GM11168 (cell line): ENCODE measurements around the gene YIPF3.

Experiments
- in situ Hi-C: fragments of 300-500 bp; cut with MboI; formaldehyde crosslinking; loops from one replicate; pipeline ENCODE4 v1.12.0; 2022; ENCODE audit warnings: low sequenced_read_pairs; ENCODE audit not compliant: unreplicated experiment

YIPF3 gene

GRCh38 chr6:43494321-43494720 is 22.4 kb downstream of the YIPF3 start:
- in situ Hi-C loops = no loop called here

- in situ Hi-C loops = no loop called here
These were observed 22.9 kb downstream of the YIPF3 start for GRCh38 chr6:43493833-43494232.

GRCh38 chr6:43493230-43493629 is 23.5 kb downstream of the YIPF3 start:
- in situ Hi-C loops = no loop called here

GRCh38 chr6:43492673-43493072 is 24.1 kb downstream of the YIPF3 start:
- in situ Hi-C loops = no loop called here

- in situ Hi-C loops = no loop called here
These were observed 24.7 kb downstream of the YIPF3 start for GRCh38 chr6:43491750-43492661.

GRCh38 chr6:43490523-43490939 is 26.2 kb downstream of the YIPF3 start:
- in situ Hi-C loops = no loop called here

GRCh38 chr6:43489277-43490072 is 27.3 kb downstream of the YIPF3 start:
- in situ Hi-C loops = no loop called here

- in situ Hi-C loops = no loop called here
These were observed 28.0 kb downstream of the YIPF3 start for GRCh38 chr6:43488667-43489276.

- in situ Hi-C loops = no loop called here
These were observed 35.0 kb downstream of the YIPF3 start for GRCh38 chr6:43481591-43482236.

GRCh38 chr6:43481075-43481474 is 35.7 kb downstream of the YIPF3 start:
- in situ Hi-C loops = no loop called here

- in situ Hi-C loops = no loop called here
These were observed 38.7 kb downstream of the YIPF3 start for GRCh38 chr6:43478008-43478372.

GRCh38 chr6:43477235-43478007 is 39.3 kb downstream of the YIPF3 start, which contains the start of gene TJAP1:
TSS of gene TJAP1 (plus strand) at chr6:43477570. CDS start at chr6:43499002, 21,432 bp downstream.
- in situ Hi-C loops = no loop called here

- in situ Hi-C loops = no loop called here
These were observed 40.0 kb downstream of the YIPF3 start for GRCh38 chr6:43476746-43477145.

GRCh38 chr6:43475516-43475915 is 41.2 kb downstream of the YIPF3 start:
- in situ Hi-C loops = no loop called here

GRCh38 chr6:43472515-43472914 is 44.2 kb downstream of the YIPF3 start:
- in situ Hi-C loops = no loop called here

GRCh38 chr6:43471399-43471798 is 45.3 kb downstream of the YIPF3 start:
- in situ Hi-C loops = no loop called here

- in situ Hi-C loops = no loop called here
These were observed 46.8 kb downstream of the YIPF3 start for GRCh38 chr6:43469947-43470346.

GRCh38 chr6:43468748-43469681 is 47.7 kb downstream of the YIPF3 start:
- in situ Hi-C loops = no loop called here

- in situ Hi-C loops = no loop called here
These were observed 48.5 kb downstream of the YIPF3 start for GRCh38 chr6:43468240-43468639.
